ENCODE results near the gene CDH22. TPM values are rescaled to one million over a fixed set of nuclear protein-coding genes. Genes with fewer than 3 reads are reported as not detected.

CDH22 gene
- polyA plus RNA-seq, 5 donors: 0.04 to 0.12 (median 0.06) TPM

DNA sequence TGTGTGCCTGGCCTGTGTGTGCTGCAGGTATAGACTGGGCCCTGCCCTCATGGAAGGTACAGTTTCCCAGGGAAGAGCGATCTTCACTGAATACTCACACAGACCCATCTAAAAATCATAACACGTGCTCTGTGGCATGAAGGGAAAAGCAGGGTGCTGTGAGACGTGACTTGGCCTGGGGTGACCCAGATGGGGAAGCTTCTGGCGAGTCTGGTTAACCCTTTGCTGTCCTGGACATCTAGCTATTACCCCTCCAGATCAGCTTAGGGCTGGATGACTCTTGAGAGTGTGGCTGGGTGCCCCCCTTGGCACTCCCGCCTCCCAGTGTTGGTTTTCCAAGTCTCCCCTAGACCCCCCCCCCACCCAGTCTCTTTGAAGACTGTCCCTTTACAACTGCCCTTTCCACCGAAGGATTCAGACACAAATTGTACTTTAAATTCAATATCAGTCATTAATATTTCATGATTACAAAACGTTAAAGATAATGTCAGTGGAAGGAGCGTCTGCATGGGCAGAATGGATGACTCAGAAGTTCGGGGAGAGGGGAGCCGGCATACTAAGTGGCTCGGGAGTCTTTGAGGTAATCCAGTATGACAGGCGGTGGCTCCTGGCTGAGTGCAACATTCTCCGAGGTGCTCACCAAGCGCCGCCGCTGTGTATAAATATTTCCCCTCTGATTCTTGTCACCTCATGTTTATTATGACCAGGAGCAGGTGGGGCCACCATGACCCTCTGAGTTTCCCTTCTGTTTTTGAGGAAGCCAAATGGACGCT, 112.8 kb downstream of the CDH22 start:
- DNase-seq: no peak

- no peak for DNase-seq
These were observed 113.9 kb downstream of the CDH22 start for GRCh38 chr20:46194409-46194808.

- no peak for DNase-seq
These were observed 115.8 kb downstream of the CDH22 start for GRCh38 chr20:46192376-46192944.

DNA sequence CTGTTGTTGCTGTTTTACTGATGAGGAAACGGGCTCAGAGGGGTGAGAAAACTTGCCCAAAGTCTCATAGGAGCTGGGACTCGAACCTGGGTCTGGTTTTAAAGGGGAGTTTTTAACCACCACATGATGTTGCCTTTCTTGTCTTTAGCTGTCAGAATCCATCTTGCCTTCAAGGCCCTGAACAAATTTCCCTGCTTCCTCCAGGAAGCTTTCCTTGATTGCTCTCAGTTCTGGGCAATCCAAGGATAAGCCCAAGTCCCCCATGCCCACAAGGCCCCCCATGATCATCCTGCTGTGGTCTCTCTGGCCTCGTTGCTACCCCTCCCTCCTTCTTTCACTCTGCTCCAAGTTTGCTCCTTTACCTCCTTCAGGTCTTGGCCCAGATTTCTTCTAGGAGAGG, 116.7 kb downstream of the CDH22 start:
- DNase-seq: no peak

GRCh38 chr20:46191168-46191540, 117.1 kb downstream of the CDH22 start:
- no peak for DNase-seq

- DNase-seq: no peak
These were observed 117.7 kb downstream of the CDH22 start for GRCh38 chr20:46190478-46191167.

- no peak for DNase-seq
These were observed 119.3 kb downstream of the CDH22 start for GRCh38 chr20:46188866-46189541.

DNA sequence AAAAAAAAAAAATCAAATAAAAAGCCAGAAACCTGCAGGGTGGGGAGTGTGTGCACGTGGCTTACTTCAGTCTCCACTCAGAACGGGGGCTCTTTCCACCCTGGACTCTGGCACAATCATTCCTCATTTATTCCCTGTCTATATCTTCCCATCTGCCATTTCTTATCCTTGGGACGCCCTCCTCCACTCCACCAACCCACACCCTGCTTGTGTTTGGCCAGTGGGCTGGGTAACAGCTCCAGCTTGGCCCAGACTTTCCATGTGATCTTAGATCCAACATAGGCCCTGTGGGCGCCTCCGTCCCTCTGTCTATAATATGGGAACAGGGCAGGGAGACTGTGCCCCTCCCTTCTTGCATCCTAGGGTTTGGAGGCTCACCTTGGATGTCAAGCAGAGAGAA, 122.1 kb downstream of the CDH22 start:
- DNase-seq: no peak

GRCh38 chr20:46185353-46185752, 122.9 kb downstream of the CDH22 start:
- DNase-seq: no peak

- no peak for DNase-seq
These were observed 124.5 kb downstream of the CDH22 start for GRCh38 chr20:46183768-46184167.

DNA sequence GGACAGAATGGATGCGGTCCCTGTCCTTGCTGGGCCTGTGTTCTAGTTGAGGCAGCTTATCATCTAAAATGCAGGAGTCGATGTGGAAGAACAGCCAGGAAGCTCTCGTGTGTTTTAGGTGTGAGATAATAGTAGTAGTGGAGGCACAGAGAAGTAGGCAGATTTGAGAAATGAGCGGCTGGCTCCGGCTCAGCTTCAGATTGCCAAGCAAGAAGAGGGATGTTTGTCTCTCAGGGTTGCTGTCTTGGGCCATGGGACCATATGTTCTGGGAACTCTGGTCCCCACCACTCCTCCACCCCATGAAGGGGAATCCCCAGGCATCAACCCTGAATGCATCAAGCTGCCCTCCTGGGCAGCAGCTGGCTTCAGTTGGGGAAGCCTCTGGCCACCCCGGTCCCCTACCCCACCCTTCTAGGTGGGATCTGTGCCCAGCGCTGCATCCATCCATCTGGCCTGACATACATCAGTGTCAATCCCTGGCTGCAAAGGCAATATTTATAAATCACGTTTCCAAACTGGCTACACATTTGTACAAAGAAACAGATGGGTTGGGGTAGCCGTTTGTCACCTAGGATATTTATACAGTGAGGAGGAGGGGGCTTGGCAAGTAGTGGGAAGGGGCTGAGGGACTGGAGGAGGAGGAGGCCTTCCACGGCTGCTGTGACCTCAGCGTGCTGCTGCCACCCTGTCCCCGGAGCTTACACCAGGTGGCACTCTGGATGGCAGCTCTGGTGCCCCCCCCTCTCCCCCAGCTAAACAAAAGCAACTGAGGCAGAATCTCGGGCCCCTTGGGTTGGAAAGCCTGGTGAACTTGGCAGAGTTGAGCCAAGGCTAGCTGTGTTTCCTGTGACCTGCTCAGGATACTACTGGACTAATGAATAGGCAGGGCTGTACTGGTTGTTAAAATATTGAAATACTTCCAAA, 125.8 kb downstream of the CDH22 start:
- DNase-seq: no peak

GRCh38 chr20:46179862-46180261, 128.4 kb downstream of the CDH22 start:
- DNase-seq: no peak

GRCh38 chr20:46178891-46179290, 129.4 kb downstream of the CDH22 start:
- no peak for DNase-seq

DNA sequence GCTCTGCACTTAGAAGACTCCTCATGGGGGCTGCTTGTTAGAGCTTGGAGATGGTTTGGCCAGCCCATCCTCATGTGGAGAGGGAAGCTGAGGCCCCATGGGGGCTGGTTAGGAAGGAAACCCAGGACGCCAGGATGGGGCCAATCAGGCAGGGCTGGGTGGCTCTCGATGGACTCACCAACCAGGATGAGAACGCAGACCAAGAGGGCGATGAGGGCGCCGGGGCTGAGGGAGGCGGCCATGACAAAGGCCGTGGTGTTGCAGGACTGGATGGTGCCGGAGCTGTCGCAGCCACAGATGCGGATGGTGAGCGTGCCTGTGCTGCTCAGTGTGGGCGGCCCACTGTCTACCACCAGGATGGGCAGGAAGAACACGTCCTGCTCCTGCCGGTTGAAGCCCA, 130.5 kb downstream of the CDH22 start:
- no peak for DNase-seq

GRCh38 chr20:46176739-46177378, 131.4 kb downstream of the CDH22 start:
- no peak for DNase-seq

DNA sequence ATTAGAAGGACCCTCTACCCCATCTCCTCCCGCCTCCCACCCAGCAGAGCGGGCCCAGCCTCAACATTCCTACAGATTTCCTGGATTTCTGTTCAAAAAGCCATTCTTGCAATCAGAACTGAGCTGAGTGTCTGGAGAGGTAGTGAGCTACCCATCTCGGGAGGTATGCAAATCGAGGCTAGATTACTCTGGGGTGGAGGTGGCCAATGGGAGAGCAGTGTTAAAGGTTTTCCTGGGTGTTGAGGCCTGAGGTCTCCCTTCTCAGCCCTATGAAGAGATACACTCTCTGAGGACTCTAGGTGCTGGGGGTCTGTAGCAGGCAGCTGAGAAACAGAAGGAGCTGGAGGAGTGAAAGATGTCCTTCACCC, 133.2 kb downstream of the CDH22 start:
- DNase-seq: no peak

DNA sequence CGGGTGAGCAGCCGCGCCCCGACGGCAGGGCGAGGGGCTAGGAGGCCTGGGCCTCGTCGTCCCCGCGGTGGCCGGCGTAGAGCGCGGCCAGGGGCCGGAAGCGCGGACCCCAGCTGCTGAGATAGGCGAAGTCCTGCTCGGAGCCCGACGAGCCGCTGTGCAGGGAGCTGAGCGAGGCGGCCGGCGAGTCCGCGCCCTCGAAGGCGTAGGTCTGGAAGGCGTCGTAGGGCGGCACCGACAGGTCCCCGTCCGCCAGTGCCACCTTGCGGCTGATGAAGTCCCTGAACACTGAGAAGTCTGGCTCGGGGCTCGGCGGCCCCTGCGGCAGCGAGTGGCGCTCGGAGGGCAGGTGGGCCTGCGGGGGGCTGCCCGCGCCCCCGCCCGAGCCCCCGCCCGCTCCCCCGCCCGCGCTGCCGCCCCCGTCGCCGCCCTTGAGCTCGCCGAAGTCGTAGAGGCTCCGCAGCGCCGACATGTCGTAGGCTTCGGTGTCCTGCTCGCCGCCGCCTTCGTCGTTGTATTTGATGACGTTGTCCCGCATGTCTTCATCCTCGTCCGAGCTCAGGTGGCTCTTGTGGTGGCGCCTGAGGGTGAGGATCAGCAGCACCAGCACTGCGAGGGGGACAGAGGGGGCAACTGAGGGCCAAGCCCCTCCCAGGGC, 133.7 kb downstream of the CDH22 start:
- peak; percentile 16 to 32 for DNase-seq

DNA sequence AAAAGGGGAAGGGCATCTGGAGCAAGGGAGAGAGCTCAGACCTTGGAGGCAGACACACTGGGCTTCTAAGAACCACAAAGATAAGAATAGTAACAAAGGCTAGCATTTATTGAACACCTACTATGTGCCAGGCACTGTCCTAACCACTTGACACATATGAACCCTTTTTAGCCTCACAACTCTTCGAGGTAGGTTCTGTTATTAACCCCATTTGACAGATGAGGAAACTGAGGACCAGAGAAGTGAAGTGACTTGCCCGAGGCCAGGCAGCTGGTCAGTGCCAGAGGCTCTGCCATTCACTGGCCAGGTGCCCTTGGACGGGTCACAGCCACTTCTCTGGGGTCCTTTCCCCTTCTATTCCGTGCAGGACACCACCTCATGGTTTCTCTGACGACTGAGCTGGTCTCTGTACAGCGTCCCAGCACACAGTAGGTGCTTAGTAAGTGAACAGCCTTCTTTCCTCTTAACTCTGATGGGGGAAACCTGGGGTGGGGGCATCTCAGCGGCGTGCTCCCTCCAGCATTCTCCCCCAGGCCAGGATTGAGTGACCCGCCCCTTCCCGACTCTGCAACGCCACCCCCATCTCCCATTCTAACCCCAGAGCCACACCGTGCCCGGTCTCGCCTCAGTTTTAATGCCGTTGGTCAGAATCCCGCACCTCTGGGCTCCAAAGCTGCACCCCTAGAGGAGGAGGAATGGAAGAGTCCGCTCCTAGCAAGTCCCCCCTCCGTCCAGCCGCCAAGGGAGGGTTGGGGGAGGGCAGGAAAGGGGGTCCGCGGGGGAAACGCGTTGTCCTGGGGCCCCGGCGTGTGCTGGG, 134.4 kb downstream of the CDH22 start:
- no peak for DNase-seq

- no peak for DNase-seq
These were observed 135.2 kb downstream of the CDH22 start for GRCh38 chr20:46172961-46173536.

All from right lung (tissue), 5 donors.